Measurements from ENCODE around the gene PROM2.

PROM2 gene

DNA sequence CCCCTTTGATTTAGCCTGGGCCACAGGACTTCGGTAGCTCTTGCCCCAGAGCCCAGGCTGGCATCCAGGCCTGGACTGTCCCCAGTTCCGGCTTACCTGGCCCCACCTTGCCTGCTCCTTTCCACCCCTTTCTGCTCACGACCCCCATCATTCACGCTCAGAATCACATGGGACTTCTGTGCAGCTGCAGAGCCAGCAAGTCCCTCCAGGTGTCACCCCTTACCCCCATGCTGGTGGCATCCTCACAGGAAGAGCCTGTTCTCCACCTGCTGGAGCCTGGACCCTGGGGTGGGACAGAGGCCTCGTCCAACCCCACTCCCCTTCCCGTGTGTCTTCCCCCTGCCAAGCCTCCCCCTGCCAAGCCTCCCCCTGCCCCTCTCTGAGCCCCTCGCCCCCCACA lies 15.0 kb downstream of the PROM2 start:
- no peak for DNase-seq

DNA sequence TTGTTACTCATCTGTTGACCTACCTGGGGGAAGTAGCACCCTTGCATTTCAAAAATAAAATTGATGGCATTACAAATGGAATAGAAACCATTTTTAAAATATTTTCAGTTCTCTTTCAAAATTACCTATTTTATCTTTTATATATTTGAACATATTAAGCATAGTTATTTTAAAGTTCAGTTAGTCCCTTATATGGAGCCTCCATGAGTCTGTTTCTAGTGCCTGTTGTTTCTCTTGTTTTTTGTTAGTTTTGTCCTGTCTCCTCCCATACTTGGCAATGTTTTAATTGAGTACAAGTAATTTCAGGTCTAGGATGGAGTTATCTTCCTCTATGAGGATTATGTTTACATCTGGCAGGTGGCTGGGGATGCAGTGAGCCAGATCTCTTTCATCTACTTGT lies 17.0 kb downstream of the PROM2 start:
- no peak for DNase-seq

DNA sequence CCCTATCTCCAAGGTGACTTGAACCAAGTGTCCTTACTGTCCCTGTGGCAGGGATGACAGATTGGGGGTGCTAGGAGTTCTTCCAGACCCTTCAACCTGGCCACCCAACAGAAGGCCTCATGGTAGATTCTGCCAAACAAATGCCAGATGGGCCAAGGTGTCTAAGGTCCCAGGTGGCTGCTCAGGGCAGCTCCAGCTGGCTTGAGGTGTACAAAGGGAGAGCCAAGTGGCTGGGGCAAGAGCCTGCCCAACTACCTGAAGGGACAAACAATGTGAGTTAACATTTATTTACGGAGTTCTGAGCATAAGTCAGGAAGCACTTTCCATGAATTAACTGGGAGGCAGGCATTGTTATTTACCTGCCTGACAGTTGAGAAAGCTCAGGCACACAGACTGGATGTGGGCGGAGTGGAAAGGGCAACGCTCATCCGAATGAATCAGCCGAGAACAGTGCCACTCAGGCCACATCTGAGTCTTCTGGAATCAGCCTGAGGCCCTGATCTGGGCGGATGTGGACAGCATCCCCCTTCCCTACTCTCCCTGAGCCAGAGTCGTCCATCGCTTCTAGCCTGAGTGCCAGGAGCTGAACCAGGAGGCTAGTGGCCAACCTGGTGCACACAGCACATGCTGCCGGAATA lies 18.5 kb downstream of the PROM2 start:
- no peak for DNase-seq

DNA sequence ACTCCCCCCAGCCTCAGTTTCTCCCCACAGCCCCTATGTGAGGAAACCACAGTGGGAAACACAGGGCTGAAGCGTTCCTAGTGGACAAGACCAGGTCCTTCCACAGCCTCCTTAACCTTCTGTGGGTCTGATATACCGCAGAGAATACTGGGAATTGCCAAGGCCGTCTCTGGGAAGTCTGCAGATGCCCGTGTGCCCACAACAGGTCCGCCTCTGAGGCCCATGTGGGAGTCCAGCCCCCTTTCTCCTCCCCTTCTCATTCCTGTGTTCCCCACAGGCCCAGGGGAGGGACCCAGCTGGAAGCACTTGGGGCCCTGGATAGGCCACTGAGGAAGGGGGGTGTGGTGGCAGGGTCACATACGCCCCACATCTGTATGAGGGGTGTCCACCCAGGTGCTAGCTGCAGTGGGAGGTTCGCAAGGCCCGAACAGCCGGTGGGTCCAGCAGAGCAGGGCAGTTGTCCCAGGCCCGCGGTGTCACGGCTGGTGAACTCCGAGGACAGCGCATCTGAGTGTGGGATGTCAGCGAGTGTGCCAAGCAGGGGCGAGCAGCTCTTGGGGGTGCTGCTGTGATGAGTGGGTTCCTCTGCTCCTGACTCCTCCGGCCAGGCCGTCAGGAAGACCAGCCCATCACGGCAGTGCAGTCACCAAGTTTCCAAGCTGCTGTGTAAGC lies 20.5 kb downstream of the PROM2 start:
- no peak for DNase-seq

DNA sequence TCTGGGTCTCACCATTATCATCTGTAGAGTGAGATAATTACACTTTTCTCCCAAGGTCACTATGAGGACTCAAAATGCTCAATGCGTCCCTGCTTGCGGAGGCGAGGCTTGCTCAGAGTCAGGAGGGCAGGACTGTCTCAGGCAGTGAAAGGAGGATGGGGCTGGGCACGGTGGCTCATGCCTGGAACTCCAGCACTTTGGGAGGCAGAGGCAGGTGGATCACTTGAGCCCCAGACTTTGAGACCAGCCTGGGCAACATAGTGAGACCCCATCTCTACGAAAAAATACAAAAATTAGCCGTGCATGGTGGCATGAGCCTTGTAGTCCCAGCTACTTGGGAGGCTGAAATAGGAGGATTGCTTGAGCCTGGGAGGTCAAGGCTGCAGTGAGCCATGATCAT lies 21.1 kb downstream of the PROM2 start:
- DNase-seq: no peak

DNA sequence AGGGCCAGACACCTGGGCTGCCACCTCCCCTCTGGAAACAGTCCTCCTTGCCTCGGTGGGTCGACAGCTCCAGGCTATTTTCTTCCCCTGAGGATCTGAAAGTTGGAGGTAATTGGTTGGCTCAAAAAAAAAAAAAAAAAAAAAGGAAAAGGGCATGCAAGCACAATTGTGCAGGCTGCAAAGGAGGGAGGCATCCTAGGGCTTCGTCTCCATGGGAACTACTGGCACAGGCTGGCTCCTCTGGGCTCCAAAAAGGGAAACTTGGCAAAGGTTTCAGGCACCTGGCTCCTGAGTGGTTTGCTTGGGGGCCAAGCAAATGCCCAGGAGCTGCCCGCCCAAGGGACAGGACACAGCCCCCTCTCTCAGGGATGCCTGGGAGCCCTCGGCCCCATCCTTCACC lies 21.8 kb downstream of the PROM2 start:
- no peak for DNase-seq

DNA sequence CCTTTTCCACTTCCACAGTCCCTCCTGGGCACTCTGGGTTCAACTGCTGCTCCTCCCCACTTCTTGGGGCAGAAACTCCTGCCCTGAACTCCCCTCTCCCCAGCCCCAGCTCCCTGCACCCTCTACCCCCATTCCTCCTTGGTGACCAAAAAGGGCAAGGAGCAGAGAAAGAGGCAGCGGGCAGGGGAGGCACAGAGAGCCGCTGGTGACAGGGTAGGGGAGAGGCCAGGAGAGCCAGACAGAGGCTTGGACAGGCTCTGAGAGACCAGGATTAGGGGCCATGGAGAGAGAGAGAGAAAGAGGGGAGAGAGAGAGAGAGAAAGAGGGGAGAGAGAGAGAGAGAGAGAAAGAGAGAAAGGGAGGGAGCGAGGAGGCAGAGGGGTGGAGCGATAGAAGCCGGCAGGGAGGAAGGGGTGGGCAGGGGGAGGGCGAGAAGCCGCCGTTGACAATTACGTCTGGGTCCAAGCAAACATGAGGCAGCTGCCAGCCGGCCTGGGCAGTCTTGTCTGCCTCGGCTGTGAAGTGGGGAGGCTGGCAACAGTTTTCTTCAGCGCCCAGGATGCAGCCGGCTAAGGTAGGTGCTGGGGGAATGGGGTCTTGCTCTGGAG lies 22.7 kb downstream of the PROM2 start, which contains the start of gene KCNIP3:
Gene KCNIP3, plus strand, starts transcription at position 468 of the 608 bp plus-strand sequence. Its CDS starts 92 bp downstream, at position 560.
- no peak for DNase-seq

DNA sequence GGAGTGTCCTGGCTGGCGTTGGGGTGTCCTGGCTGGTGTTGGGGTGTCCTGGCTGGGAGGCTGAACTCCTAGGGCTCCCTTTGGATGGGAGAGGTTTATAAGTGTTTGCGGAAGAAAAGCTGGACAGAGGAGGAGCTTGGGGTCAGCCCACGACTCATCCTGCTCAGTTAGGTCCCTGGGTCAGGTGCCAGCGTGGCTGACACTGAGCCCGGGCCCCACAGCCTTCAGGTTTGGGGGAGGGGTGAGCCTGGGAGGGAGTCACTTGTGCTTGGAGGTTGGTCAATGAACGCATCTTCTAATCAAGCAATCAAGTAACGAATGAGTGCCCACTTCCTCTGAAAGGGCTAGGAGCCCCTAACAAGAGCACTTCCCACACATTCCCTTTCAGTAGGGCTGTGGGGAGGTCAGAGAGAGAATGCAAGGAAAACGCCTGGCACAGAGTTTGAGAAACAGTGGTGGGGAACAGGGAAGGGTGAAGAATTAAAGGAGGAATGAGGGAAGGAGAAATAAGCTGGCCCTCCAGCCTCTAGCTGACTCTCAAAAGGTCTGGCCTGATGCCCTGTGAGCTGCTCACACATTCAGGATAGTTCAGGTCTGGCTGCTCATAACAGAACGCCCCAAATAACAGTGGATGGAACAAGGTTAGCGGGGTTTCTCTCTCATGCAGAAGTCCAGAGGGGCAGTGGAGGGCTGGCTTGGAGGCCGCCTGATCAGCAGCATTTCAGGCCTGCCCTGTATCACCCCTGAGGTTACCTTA lies 23.6 kb downstream of the PROM2 start:
- DNase-seq: no peak

DNA sequence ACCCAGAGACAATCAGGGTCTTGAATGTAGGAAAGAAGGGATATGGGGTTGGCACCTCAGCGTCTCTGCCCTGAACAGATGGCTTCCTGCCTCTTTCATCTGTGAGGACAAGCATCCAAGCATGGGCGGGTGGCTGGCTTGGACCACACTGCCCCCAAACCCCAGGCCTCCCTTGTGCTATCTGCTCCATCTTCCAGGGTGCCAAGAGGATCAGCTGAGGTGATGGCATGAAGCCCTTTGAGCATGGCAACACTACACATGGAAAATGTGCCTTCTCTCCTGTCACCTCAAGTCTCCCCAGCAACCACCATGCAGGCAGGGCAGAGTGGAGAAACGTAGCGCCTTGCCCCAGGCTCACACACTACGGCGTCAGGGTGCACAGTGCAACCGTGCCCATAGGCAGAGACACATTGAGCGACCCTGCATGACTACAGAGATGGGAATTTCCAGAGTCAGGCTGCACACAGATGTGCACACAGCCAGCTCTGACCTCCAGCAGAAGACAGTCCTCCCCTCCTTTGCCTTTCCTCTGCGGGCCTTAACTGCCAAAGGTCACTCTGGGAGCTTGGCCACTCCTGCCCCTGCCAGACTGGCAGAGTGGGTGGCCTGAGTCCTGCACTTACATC lies 24.4 kb downstream of the PROM2 start:
- no peak for DNase-seq

DNA sequence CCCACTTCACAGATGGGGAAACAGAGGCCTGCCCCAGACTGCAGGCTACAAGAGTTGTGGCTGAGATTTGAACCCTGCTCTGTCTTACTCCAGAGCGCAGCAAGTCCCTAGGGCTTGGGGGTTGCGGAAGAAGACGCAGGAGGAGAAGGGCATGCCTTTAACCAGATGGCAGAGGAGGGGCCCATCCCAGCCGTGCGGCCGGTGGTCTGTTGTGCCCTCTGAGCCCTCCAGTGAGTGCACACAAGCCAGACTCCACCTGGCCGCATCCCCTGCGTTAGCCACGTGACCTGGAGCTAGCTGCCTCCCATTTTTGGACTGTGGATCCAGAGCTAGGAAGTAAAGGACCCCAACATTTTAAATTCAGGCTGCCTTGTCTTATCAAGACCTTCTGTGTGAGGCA lies 25.7 kb downstream of the PROM2 start:
- DNase-seq: no peak

DNA sequence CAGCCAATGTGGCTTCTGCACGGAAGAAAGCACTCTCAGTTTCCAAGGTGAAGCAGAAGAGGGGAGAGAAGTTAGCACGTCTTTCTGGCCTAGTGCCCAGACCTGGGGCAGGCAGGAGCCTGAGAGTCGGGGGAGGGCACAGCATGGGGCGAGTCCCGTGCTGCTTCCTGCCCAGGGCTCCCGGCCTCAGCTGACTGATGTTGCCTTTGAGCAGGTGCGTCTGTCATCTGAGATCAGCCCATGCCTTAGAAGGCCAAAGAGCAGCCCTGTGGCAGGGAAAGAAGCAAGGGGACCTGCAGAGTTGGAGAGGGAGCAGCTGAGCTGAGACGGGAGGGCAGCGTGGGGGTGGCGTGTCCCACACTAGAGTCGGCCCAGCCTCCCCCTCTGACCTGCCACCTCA lies 26.2 kb downstream of the PROM2 start:
- DNase-seq: no peak

DNA sequence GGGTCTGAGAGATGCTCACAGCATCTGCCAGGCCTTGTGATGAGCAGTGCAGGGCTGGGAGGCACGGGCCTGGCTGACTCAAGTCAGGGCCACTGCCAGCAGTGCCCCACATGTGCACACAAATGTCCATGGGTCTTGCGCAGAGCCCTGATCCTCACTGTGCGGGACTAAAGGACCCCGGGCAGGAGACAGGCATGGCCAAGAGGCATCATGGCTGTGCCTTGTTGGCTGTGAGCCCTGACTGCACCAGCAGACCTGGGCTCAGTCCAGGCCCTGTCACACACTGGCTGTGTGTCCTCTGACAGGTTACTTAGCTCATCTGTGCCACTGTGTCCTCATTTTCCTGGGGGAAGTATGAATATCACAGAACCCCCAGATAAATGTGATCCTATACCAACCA lies 26.9 kb downstream of the PROM2 start:
- DNase-seq: no peak

DNA sequence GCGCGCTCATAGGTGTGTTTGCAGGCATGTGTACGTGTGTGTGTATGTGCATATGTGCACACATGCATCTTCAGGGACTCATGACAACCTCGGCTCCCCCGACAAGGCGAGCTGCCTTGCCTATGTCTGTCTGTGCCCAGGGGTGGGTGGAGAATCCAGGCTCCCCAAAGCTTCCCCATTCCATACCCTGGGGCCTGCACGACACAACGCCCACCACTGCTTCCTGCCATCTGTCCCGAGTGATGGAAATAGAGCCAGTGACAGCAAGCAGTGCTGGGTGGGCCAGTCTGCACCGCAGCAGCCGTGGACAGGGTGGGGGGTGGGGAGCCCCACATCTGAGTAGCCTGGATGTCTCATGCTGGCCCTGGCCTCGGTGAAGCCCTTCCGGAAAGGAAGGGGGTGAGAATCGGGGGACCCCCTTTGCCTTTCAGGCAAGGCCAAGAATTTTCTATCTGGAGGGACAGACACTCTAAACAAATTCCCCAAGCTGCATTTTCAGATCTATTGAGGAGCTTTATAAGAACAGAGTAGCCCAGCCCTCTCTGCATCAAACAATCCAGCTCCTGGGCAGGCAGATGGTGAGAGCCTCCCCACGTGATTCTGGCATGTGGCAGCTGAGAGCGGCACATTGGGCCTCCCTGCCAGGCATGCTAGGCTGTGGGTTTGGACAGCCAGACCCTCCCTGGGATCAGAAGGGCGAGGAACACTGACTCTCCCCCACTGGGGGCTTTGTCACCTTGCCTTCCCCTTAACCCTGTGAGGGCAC lies 27.8 kb downstream of the PROM2 start:
- DNase-seq: no peak

DNA sequence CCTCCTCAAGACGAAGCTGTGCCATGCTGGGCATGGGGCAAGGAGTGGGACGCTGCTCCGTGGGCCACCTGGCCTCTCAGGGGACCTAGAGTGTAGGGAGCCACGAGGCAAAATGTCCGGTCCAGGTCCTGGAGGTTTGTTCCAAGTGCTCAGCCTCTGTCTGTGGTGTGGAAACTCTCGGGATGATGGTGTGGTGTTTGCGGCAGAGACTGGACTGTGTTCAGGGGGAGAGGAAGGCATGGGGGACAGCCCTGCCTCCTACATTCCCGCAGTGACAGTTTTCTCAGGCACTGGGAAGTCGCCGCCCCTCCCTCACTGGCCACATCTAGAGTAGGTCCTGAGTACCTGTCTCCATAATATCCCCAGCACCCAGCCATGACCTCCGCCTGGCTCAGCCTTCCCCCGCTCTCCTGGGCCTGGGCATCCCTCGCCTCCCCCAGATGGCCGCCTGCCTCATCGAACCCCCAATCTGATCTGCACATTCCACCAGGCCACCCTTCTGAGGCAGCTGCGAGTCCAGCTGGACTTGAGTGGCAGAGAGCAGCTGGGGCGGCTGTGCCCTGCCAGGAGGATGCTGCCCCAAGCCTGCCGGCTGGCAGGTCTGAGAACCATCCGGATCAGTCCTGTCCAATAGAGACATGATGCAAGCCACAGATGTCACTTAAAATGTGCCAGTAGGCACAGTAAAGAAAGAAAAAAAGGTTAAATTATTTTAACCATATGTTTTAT lies 29.1 kb downstream of the PROM2 start:
- no peak for DNase-seq

DNA sequence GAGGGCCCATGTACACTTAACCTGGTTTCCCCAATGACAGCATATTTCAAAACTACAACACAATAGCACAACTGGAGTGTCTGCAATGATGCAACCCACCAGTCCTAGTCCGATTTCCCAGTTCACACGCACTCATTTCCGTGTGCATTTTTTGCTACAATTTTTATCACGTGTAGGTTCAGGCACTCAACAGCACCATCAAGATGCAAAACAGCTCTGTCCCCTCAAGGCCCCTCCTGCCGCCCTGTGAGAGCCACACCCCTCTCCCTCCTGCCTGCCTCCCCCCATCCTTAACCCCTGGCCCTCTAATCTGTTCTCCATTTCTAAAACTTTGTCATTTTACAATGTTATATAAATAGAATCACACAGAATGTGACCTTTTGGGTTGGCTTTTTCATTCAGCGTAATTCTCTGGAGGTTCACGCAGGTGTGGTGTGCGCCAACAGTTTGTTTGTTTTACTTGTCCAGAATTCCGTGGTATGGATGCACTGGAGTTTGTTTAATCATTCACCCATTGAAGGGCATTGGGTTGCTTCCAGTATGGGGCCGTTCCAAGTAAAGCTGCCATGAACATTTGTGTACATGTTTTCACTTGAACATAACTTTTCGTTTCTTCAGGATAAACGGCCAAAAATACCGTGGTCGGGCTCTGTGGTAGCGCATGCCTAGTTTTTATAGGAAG lies 31.3 kb downstream of the PROM2 start:
- DNase-seq: no peak

DNA sequence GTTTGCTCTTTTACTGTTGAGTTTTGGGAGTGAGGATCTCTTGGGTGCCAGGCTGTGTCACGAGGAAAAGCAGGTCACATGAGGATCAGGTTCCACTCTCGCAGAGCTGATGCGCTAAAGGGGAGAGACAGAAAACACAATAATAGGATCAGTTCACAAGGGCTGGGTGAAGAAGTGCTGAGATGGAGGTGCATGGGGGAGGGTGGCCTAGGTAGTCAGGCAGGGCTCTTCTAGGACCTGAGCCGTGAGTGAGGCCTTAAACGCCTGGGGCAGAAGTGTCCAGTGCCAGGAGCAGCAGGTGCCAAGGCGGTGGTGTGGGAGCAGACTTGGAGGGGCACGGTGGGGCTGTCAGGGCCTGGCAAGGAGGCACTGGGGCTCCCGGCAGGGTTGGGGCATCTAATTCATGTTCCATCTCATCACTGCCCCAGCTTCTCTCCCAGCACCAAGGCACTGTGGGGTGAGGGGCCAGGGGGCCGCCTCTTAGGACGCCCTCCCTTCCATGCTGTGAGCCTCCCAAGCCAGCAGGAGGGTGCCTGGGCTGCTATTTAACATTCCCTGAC lies 32.2 kb downstream of the PROM2 start:
- DNase-seq: no peak

DNA sequence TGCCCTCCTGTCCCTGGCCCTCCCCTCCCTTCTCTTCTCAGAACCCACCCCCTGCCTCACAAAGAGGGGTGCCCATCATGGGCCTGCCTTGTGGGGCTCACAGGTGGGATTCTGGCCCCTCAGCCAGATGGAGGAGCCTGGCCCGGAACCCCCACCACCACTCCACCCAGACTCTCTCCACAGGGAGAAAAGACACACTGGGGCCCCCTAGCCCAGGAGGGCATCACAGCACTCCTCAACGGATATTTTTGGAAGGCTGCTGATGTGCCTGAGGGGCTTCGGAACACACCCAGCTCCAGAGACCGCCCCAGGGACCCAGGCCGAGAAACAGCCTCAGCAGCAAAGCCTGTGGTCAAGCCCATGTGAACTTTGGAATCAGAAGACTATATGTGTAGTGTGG lies 32.8 kb downstream of the PROM2 start:
- DNase-seq: no peak

DNA sequence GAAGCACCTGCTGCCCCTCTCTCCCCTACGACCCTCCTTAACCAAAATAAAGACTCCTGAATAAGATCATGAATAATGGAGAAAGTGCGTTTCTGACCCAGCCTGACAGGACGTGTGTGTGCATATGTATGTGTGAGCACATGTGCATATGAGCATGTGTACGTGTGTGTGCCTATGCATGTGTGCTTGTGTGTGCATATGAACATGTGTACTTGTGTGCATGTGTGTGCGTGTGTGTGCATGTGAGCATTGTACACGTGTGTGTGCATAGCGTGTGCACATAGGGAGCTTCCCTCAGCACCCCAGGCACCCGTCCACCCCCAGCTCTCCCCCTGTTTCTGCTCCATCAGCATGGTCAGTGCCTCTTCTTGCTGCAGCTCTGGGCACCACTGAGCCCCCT lies 33.6 kb downstream of the PROM2 start:
- DNase-seq: no peak

DNA sequence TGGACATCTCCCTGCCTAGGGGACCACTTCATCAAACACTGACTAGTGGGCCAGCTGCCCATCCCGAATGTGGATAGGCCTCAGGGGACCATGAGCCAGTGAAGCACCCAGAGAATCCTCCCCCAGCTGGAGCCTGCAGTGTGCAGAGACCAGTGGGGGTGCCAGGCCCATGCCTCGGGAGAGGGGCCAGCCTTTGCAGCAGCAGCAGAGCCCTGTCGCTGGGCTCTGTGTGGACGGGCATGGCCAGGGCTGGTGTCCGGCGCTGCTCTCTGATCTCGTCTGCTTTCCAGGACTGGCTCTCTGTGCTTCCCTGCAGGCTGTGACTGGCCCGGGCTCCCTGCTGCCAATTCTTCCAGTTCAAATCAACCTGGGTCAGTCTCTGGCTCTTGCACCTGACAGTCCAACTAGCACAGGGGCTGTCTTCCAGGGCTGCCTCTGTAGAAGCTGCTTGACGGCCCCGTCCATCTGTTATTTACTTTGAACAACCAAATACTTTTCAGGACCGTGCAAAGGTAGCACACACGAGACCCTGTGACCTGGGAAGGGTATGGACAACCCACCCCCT lies 34.3 kb downstream of the PROM2 start:
- no peak for DNase-seq

DNA sequence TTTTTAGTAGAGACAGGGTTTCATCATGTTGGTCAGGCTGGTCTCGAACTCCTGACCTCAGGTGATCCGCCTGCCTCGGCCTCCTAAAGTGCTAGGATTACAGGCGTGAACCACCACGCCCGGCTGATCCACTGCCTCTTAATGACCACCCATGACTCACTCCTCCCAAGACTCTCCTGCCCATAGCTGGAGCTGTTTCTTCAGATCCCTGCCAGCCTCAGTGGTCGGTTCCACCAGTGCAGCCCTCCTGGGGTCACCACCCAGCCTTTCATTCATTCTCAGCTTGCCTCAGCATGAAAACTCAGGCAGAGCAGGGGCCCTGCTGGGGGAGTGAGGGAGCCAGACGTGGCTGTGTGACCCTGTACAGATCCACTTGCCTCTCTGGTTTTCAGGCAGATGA lies 35.4 kb downstream of the PROM2 start:
- DNase-seq: no peak

DNA sequence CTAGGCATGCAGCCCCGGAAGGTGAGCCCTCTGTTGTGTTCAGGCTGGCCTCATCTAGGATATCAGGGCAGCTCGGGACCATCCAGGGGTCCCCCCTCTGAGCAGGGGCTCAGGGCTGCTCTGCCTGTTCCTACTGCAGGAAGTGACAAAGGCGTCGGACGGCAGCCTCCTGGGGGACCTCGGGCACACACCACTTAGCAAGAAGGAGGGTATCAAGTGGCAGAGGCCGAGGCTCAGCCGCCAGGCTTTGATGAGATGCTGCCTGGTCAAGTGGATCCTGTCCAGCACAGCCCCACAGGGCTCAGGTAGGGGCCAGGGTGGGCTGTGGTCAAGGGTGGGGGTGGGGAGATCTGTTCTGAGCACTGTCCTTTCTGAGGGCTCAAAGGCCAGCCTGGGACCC lies 36.0 kb downstream of the PROM2 start:
- DNase-seq: no peak
